PC-9 (cell line): Measurements from ENCODE around the gene TACR2. TPM values are rescaled to one million over a fixed set of nuclear protein-coding genes. Genes with fewer than 3 reads are reported as not detected.

Experiments
- BruUV-seq: library from RNA; stranded (reverse); fragments of 400-500 nt; replicated peaks from 2 replicates; lab custom pipeline; 2021; lab: Mats Ljungman, UMichigan
- CTCF ChIA-PET: fragments of 300-600 bp; sonication (Branson Sonifier 250); formaldehyde crosslinking; loops from one replicate; lab custom pipeline; 2022; ENCODE audit warnings: antibody characterized with exemption; lab: Charles Lee
- POLR2A ChIA-PET: fragments of 300-600 bp; sonication (Branson Sonifier 250); formaldehyde crosslinking; loops from one replicate; lab custom pipeline; 2022; ENCODE audit warnings: antibody characterized with exemption; ENCODE audit not compliant: unreplicated experiment; lab: Charles Lee
- DNase-seq, 2 experiments: peaks; one replicate each; pipeline versions ENCODE4 v3.0.0 to v3.0.0-alpha.2; 2015 to 2022; ENCODE audit warnings: mixed read lengths in 1 of 2
- H2AFZ ChIP-seq: fragments of 200-600 bp; sonication (generic); 2 replicates; pipeline ENCODE4 v1.8.1; 2017; ENCODE audit warnings: antibody characterized with exemption
- H3F3A ChIP-seq: fragments of 200-600 bp; sonication (generic); 2 replicates; pipeline ENCODE4 v1.8.1; 2017; ENCODE audit warnings: antibody characterized with exemption, mild to moderate bottlenecking, low read depth; ENCODE audit not compliant: insufficient read depth
- H3K27ac ChIP-seq: fragments of 200-600 bp; sonication (generic); 2 replicates; pipeline ENCODE4 v1.6.1; 2016; ENCODE audit warnings: mixed run types
- H3K27me3 ChIP-seq: fragments of 200-600 bp; sonication (generic); 2 replicates; pipeline ENCODE4 v1.6.1; 2016; ENCODE audit warnings: low read depth, mixed run types; ENCODE audit not compliant: insufficient read depth
- H3K36me3 ChIP-seq: fragments of 200-600 bp; sonication (generic); 2 replicates; pipeline ENCODE4 v1.6.1; 2016; ENCODE audit warnings: low read depth, mixed run types
- H3K4me1 ChIP-seq: fragments of 200-600 bp; sonication (generic); replicated peaks from 2 replicates; pipeline ENCODE4 v1.6.1; 2016; ENCODE audit warnings: mixed run types; ENCODE audit not compliant: insufficient read depth
- H3K4me2 ChIP-seq: fragments of 200-600 bp; sonication (generic); 2 replicates; pipeline ENCODE4 v1.6.1; 2017; ENCODE audit warnings: mixed run types
- H3K4me3 ChIP-seq: fragments of 200-600 bp; sonication (generic); 2 replicates; pipeline ENCODE4 v1.6.1; 2016; ENCODE audit warnings: mixed run types
- H3K79me2 ChIP-seq: fragments of 200-600 bp; sonication (generic); 2 replicates; pipeline ENCODE4 v1.6.1; 2017; ENCODE audit warnings: low read depth, mixed run types
- H3K9me2 ChIP-seq: fragments of 200-600 bp; sonication (generic); 2 replicates; pipeline ENCODE4 v1.8.1; 2017; ENCODE audit warnings: mild to moderate bottlenecking; ENCODE audit not compliant: insufficient read depth
- H3K9me3 ChIP-seq: fragments of 200-600 bp; sonication (generic); 2 replicates; pipeline ENCODE4 v1.8.1; 2016; ENCODE audit warnings: low read depth; ENCODE audit not compliant: insufficient read depth
- H4K20me1 ChIP-seq: fragments of 200-600 bp; sonication (generic); 2 replicates; pipeline ENCODE4 v1.8.1; 2017; ENCODE audit not compliant: insufficient read depth
- EZH2 ChIP-seq: fragments of 200-600 bp; sonication (generic); IDR thresholded peaks from 2 replicates; pipeline ENCODE4 v1.8.0; 2017; ENCODE audit warnings: antibody characterized with exemption, low read depth
- intact Hi-C: fragments of 100-400 bp; cut with micrococcal nuclease; formaldehyde crosslinking; loops from one replicate; pipeline ENCODE4 v1.10.0; 2022; ENCODE audit not compliant: unreplicated experiment
- total RNA-seq: library from RNA; stranded (reverse); gene quantifications from 2 replicates; pipeline ENCODE4 v1.2.3, GENCODE V29; 2021
- TF ChIP-seq, protein P1 (sequence below): fragments of 200-600 bp; sonication (generic); conservative IDR thresholded peaks from 2 replicates; pipeline ENCODE4 v1.6.1; 2017; ENCODE audit warnings: mixed run types, antibody characterized with exemption, mild to moderate bottlenecking, moderate library complexity

TACR2 gene
- total RNA-seq, 1 experiment from 2014 or later: not detected

DNA sequence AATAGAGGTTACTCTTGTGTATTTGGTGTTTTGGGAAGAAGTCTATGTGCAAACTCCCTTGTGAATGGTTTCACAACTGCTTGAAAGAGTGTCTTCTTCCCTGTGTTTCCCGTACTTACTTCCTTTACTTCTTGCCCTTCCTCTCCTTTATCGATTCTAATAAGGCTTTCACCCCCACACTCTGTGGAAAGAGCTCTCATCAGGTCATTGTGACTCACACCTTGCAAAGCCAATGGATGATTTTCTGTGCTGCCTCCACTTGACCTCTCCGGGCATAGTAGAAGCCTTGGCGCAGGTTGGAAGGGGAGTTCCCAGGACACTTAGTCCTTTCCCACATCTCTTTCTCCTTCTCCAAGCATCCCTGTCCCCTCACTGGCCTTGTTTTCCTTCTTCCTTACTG is 28.3 kb upstream of the TACR2 start:
- Histone ChIP-seq H3K36me3 (no peaks in the 10 kb centered on the region), H3K4me1 (peaks cover 85% of the 10 kb centered on the region), H3K4me2 (peak overlapping the region; percentile 96), H3K27ac (peak overlapping the region; percentile 95), H2AFZ (no peak overlapping the region), H3K9me2 (no peaks in the 10 kb centered on the region), H3K9me3 (no peaks in the 10 kb centered on the region), H3F3A (peaks cover 71% of the 10 kb centered on the region), H3K4me3 (no peak overlapping the region), H3K79me2 (no peaks in the 10 kb centered on the region), H3K27me3 (no peaks in the 10 kb centered on the region), H4K20me1 (no peaks in the 10 kb centered on the region)
- no peak for TF ChIP-seq EZH2
- TF ChIP-seq, protein P1, sequence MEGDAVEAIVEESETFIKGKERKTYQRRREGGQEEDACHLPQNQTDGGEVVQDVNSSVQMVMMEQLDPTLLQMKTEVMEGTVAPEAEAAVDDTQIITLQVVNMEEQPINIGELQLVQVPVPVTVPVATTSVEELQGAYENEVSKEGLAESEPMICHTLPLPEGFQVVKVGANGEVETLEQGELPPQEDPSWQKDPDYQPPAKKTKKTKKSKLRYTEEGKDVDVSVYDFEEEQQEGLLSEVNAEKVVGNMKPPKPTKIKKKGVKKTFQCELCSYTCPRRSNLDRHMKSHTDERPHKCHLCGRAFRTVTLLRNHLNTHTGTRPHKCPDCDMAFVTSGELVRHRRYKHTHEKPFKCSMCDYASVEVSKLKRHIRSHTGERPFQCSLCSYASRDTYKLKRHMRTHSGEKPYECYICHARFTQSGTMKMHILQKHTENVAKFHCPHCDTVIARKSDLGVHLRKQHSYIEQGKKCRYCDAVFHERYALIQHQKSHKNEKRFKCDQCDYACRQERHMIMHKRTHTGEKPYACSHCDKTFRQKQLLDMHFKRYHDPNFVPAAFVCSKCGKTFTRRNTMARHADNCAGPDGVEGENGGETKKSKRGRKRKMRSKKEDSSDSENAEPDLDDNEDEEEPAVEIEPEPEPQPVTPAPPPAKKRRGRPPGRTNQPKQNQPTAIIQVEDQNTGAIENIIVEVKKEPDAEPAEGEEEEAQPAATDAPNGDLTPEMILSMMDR: no peak
- intact Hi-C loops: no loop called here
- ChIA-PET POLR2A (no interaction called here), CTCF (interaction anchor here (0.6 to 0.7 kb wide), 2 partner anchors 21 to 189 kb away, joined by 3 read pairs; no protein-coding TSS in a partner anchor)
- BruUV-seq: no TSS peak
- DNase-seq: peak in 1 of 2 experiments; percentile 69

DNA sequence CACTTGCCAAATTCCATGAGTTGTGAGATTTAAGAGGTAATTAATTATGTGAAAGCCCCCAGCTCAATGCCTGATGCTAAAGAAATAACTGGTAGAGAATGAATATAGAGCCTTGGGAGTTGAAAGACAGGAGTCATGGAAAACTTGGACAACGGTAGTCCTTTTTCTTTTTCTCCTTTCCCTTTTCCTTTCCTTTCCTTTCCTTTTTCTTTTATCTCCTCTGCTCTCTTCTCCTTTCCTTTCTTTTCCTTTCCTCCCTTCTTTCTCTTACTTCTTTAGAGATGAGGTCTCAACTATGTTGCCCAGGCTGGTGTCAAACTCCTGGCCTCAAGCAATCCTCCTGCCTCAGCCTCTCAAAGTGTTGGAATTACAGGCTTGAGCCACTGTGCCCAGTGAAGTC is 26.6 kb upstream of the TACR2 start:
- Histone ChIP-seq H3K27ac (no peak overlapping the region), H3F3A (peaks cover 71% of the 10 kb centered on the region), H3K9me2 (no peaks in the 10 kb centered on the region), H3K27me3 (no peaks in the 10 kb centered on the region), H3K4me1 (peaks cover 84% of the 10 kb centered on the region), H4K20me1 (no peaks in the 10 kb centered on the region), H3K36me3 (no peaks in the 10 kb centered on the region), H2AFZ (no peak overlapping the region), H3K79me2 (no peaks in the 10 kb centered on the region), H3K4me3 (no peak overlapping the region), H3K4me2 (no peak overlapping the region), H3K9me3 (no peaks in the 10 kb centered on the region)
- DNase-seq: no peak
- intact Hi-C loops: no loop called here
- no TSS peak for BruUV-seq
- no peak for TF ChIP-seq EZH2
- TF ChIP-seq, protein P1: no peak
- ChIA-PET POLR2A (no interaction called here), CTCF (no interaction called here)

DNA sequence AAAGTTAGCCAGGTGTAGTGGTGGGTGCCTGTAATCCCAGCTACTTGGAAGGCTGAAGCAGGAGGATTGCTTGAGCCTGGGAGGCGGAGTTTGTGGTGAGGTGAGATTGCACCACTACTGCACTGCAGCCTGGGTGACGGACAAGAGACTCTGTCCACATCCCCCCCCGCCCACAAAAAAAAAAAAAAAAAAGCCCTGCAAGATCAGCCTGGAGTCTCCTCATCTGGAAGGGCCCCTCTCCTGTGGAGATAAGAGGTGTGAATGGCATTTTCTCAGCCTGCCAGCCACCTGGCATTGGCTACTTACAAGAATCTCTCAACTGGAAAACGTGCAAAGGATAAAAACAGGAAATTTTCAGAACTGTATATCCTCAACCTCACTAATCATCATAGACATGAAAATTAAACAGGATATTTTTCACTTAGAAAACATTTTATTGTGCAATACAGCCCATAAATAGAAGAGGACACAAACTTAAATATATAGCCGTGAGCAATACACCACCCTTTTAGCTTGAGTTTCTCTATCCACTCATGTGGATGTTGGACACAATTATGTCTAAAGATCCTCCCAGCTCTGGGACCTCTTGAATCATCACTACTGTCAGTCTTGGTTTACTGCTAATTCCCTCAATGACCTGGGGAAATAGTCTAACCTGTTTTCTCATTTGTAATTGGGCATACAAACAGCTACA is 23.2 kb upstream of the TACR2 start:
- ChIA-PET CTCF (interaction anchor here (1.0 to 4.1 kb wide), 2 partner anchors 10 to 16 kb away, joined by 4 to 33 read pairs; partner anchors contain the start of gene TSPAN15), POLR2A (interaction anchor here (0.7 to 0.8 kb wide), 2 partner anchors 11 to 16 kb away, joined by 3 to 5 read pairs; partner anchors contain the start of gene TSPAN15)
- H3F3A ChIP-seq: peaks cover 50% of the 10 kb centered on the region
- no TSS peak for BruUV-seq
- TF ChIP-seq, protein P1: 0 out of 2 replicates have a peak, but pooled peaks have one; percentile 4
- TF ChIP-seq EZH2: no peak
- no peaks in the 10 kb centered on the region for H4K20me1 ChIP-seq
- no peaks in the 10 kb centered on the region for H3K27me3 ChIP-seq
- H3K4me3 ChIP-seq: peak overlapping the region; percentile 42; the same call in 1 of the 2 replicates
- no peaks in the 10 kb centered on the region for H3K79me2 ChIP-seq
- intact Hi-C loops: loop anchor here (1.0 kb wide), 1 partner anchor 18 kb away; no protein-coding TSS in a partner anchor
- peak overlapping the region; percentile 80 for H3K4me2 ChIP-seq
- peaks cover 69% of the 10 kb centered on the region for H3K4me1 ChIP-seq
- no peaks in the 10 kb centered on the region for H3K9me3 ChIP-seq
- no peak overlapping the region for H2AFZ ChIP-seq
- no peaks in the 10 kb centered on the region for H3K36me3 ChIP-seq
- DNase-seq: peak; percentile 81 to 96
- H3K27ac ChIP-seq: peak overlapping the region; percentile 96
- H3K9me2 ChIP-seq: no peaks in the 10 kb centered on the region
